Measurements from ENCODE around the gene CTTNBP2. TPM values are rescaled to one million over a fixed set of nuclear protein-coding genes. Genes with fewer than 3 reads are reported as not detected.

CTTNBP2 gene
- total and polyA plus RNA-seq, 10 of the 15 experiments (the other 5 are each of a cell fraction or from before 2014, with no cell fraction given): 0.04 to 0.43 TPM; not detected in 8

DNA sequence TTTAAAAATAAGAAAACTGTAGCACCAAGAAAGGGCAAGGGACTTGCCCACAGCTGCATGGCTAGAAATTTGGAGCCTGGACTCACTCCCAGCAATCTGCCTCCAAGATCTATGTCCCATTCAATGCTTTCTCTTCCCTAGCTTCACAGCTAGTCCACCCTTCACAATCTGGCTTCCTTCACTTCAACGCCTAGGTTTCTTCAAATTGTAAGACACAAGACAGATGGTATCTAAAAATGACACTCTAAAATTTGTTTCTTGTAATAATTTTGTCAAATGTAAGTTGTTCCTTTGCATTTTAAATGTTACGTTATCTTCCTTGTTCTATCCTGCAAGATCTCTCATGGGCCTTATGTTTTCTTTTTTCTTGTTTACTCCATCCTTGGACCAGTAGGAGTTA lies 48.6 kb downstream of the CTTNBP2 start (continued):
- TF ChIP-seq NFXL1 (IDR thresholded peaks at IDR 0.05; ENCODE audit: borderline replicate concordance) (no peak), SRF (IDR thresholded peaks at IDR 0.05; ENCODE audit: low read depth in 2 of 2, low read length in 2 of 2) (no peak)
- TF ChIP-seq, protein P1, sequence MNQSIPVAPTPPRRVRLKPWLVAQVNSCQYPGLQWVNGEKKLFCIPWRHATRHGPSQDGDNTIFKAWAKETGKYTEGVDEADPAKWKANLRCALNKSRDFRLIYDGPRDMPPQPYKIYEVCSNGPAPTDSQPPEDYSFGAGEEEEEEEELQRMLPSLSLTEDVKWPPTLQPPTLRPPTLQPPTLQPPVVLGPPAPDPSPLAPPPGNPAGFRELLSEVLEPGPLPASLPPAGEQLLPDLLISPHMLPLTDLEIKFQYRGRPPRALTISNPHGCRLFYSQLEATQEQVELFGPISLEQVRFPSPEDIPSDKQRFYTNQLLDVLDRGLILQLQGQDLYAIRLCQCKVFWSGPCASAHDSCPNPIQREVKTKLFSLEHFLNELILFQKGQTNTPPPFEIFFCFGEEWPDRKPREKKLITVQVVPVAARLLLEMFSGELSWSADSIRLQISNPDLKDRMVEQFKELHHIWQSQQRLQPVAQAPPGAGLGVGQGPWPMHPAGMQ (IDR thresholded peaks at IDR 0.05; ENCODE audit: borderline replicate concordance): no peak

DNA sequence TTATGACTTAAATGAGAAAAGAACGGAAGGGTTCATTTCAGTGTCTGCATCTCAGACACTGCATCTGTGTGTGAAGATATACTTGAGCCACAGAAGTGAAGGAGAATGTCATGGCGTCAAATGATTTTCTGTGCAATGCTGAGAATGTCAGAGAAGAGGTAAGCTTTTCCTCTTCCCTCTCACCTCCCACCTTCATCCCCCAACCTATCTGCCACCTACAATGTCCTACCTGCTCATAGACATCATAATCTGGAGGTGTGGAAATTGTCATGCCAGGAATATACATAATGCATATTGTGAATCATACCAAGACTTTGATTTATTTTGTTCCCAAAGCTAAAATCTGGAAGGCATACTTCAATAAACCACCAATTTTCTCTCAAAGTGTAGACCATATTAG lies 53.7 kb downstream of the CTTNBP2 start:
- 47% methylated on average over 2 of the region's 2 CpGs for WGBS (ENCODE audit: insufficient coverage, insufficient replicate concordance, low lambda C conversion rate, missing lambda C conversion rate)
- in situ Hi-C loops (cut with MboI) (no loop called here), intact Hi-C loops (cut with micrococcal nuclease; ENCODE audit: unreplicated experiment) (no loop called here)
- TF ChIP-seq BHLHE40 (IDR thresholded peaks at IDR 0.05; ENCODE audit: borderline replicate concordance in 1 of 2, low read depth in 2 of 2, low read length in 1 of 2) (no peak), SIN3A (IDR thresholded peaks at IDR 0.05; ENCODE audit: low read depth, low read length) (no peak), GATAD2B (conservative IDR thresholded peaks at IDR 0.05; ENCODE audit: low read depth) (no peak), YY1 (IDR thresholded peaks at IDR 0.05; ENCODE audit: low read depth, low read length) (no peak), MYB (IDR thresholded peaks at IDR 0.05; ENCODE audit: borderline replicate concordance, low read depth, low read length) (no peak), NFYB (IDR thresholded peaks at IDR 0.05; ENCODE audit: insufficient read depth, low read depth, low read length) (no peak), RAD51 (IDR thresholded peaks at IDR 0.05) (no peak), SMAD1 (IDR thresholded peaks at IDR 0.05; ENCODE audit: low read depth, partially characterized antibody) (no peak), ZNF207 (IDR thresholded peaks at IDR 0.05; ENCODE audit: borderline replicate concordance) (no peak), CBX5 (IDR thresholded peaks at IDR 0.05; ENCODE audit: low read depth) (no peak), MXI1 (IDR thresholded peaks at IDR 0.05; ENCODE audit: low read depth, low read length) (no peak)
- TF ChIP-seq, protein P2, sequence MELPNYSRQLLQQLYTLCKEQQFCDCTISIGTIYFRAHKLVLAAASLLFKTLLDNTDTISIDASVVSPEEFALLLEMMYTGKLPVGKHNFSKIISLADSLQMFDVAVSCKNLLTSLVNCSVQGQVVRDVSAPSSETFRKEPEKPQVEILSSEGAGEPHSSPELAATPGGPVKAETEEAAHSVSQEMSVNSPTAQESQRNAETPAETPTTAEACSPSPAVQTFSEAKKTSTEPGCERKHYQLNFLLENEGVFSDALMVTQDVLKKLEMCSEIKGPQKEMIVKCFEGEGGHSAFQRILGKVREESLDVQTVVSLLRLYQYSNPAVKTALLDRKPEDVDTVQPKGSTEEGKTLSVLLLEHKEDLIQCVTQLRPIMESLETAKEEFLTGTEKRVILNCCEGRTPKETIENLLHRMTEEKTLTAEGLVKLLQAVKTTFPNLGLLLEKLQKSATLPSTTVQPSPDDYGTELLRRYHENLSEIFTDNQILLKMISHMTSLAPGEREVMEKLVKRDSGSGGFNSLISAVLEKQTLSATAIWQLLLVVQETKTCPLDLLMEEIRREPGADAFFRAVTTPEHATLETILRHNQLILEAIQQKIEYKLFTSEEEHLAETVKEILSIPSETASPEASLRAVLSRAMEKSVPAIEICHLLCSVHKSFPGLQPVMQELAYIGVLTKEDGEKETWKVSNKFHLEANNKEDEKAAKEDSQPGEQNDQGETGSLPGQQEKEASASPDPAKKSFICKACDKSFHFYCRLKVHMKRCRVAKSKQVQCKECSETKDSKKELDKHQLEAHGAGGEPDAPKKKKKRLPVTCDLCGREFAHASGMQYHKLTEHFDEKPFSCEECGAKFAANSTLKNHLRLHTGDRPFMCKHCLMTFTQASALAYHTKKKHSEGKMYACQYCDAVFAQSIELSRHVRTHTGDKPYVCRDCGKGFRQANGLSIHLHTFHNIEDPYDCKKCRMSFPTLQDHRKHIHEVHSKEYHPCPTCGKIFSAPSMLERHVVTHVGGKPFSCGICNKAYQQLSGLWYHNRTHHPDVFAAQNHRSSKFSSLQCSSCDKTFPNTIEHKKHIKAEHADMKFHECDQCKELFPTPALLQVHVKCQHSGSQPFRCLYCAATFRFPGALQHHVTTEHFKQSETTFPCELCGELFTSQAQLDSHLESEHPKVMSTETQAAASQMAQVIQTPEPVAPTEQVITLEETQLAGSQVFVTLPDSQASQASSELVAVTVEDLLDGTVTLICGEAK (IDR thresholded peaks at IDR 0.05; ENCODE audit: borderline replicate concordance): no peak
- TF ChIP-seq, protein P3, sequence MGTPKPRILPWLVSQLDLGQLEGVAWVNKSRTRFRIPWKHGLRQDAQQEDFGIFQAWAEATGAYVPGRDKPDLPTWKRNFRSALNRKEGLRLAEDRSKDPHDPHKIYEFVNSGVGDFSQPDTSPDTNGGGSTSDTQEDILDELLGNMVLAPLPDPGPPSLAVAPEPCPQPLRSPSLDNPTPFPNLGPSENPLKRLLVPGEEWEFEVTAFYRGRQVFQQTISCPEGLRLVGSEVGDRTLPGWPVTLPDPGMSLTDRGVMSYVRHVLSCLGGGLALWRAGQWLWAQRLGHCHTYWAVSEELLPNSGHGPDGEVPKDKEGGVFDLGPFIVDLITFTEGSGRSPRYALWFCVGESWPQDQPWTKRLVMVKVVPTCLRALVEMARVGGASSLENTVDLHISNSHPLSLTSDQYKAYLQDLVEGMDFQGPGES (IDR thresholded peaks at IDR 0.05): no peak
- CTCF ChIA-PET: no interaction called here
- BruUV-seq (replicated peaks): no TSS peak
- SMC1A ChIA-PET (ENCODE audit: uncharacterized antibody, unreplicated experiment): no interaction called here
- FAIRE-seq (no peak), ATAC-seq (no peak), DNase-seq (ENCODE audit: low read depth, low spot score) (no peak)
- Histone ChIP-seq H3K27ac (ENCODE audit: control insufficient read depth, insufficient read depth) (no peak overlapping the region), H3K36me3 (ENCODE audit: control insufficient read depth in 2 of 2, insufficient read depth in 2 of 2, low read length in 1 of 2) (no peaks in the 10 kb centered on the region), H2AFZ (ENCODE audit: control insufficient read depth, low read depth, low read length) (no peak overlapping the region), H3K4me2 (ENCODE audit: control insufficient read depth, insufficient read depth) (no peak overlapping the region), H3K9me3 (replicated peaks; ENCODE audit: control insufficient read depth, insufficient read depth, low read length) (no peaks in the 10 kb centered on the region), H3K4me1 (ENCODE audit: control insufficient read depth, insufficient read depth, low read length) (no peaks in the 10 kb centered on the region), H3K27me3 (replicated peaks in 1 of 2; ENCODE audit: control insufficient read depth in 2 of 2, insufficient read depth in 2 of 2, low read length in 1 of 2) (peaks cover 0 to 3% of the 10 kb centered on the region in 2 experiments; a peak in 1 of 4 replicates), H3K9ac (ENCODE audit: control insufficient read depth, insufficient read depth, low read length) (no peak overlapping the region), H3K79me2 (ENCODE audit: control insufficient read depth, insufficient read depth, low read length) (no peaks in the 10 kb centered on the region), H4K20me1 (ENCODE audit: control insufficient read depth, insufficient read depth) (no peaks in the 10 kb centered on the region), H3K4me3 (no peak overlapping the region)
- RAD21 ChIA-PET (ENCODE audit: unreplicated experiment): no interaction called here
- POLR2A ChIA-PET: interaction anchor here (1.4 kb wide), 1 partner anchor 11 kb away, joined by 4 read pairs; no protein-coding TSS in a partner anchor
